GM19193 (cell line): ENCODE results near the gene TMEM89.

ENCODE experiments used
- POLR2A ChIP-seq: IDR thresholded peaks from 4 replicates; pipeline ENCODE4 v1.6.1; 2011; ENCODE audit not compliant: insufficient read depth, insufficient read length; ENCODE audit errors: extremely low read depth

Gene TMEM89

GRCh38 chr3:48631516-48632448 is 10.2 kb upstream of the TMEM89 start:
- TF ChIP-seq POLR2A: no peak

- no peak for TF ChIP-seq POLR2A
Measured at GRCh38 chr3:48630833-48631232, 9.3 kb upstream of the TMEM89 start.

DNA sequence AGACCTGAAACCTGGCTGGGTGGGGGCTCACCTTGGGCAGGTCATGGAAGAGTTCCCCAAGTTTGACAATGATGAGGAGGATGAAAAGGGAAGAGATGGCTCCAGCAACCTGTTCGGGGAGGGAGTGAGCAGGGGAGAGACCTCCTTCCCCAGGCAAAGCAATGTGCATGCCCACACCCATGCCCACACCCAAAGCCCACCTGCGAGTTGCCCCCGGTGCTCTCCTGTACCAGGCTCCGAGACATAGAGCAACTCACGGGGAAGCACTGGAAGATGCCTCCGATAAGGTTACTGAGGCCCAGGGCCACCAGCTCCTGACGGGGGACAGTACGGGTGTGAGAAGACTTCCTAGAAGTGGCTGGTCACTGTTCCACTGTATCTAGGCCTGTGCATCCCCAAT is 8.8 kb upstream of the TMEM89 start:
- TF ChIP-seq POLR2A: no peak

DNA sequence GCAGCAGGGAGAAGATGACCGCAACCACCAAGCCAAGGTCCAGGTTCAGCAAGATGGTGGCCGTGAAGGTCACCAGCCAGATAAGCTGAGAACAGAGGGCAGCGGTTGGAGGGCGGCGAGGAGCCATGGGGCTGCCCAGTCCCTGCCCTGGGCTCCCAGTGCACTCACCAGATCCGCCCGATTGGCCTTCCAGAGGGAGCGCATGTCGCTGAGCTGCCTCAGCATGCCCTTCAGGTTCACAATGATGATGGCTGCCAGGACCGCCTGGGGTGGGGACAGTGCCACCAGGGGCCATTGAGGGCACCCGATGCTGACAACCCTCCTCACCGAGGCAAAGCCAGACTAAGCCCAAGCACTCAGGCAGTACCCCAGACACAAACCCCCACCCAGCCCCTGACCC is 8.3 kb upstream of the TMEM89 start:
- no peak for TF ChIP-seq POLR2A

GRCh38 chr3:48628277-48629017 is 6.9 kb upstream of the TMEM89 start:
- TF ChIP-seq POLR2A: no peak

DNA sequence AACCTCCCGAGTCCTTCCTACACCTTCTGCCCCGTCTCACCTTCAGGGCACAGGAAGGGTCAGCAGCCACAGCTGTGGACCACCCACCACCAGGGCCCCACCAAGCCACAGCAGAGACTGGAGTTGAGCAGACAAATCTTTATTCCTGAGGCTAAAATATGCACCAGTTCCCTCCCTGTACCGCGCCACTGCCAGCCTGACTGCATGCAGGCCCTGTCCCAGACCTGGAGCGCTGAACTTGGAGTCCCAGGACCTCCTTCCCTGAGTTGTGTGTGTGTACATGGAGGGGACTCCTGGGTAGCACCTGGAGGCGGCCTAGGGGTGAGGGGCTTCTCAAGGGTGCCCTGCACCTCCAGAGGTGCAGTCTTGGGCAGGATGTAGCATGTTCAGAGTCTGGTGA is 4.0 kb upstream of the TMEM89 start:
- no peak for TF ChIP-seq POLR2A

- TF ChIP-seq POLR2A: no peak
Measured at GRCh38 chr3:48624767-48625166, 3.2 kb upstream of the TMEM89 start.

DNA sequence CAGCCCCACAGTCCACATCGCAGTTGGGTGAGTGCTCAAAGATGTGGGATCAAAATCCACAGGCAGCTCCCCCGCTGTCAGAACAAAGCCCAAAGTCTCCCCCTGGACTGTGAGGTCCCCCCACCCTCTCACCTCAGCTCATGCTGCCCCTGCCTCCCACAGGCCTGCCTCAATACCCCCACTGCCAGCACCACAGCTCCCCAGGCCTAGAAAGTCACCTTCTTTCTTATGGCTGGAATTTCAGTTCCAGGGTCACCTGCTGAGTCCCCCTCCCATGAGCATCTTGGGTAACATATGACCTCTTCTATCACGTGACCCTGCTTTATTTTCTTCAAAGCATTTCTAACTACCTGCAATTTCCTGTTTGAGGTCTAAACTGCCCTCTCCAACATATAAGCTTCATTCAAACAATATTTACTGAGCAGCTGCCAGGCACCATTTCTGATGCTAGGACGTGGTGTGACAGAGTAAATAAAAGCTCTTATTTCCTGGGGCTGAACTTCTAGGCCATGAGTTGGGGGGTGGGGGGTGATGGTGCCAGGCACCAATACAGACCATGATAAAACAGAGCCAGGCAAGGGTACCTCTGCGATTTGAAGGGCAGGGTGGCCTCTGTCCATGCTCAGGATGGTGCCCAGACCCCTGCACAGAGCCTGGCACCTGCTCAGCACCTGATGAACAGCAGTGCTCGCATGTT is 2.4 kb upstream of the TMEM89 start:
- TF ChIP-seq POLR2A: no peak

- no peak for TF ChIP-seq POLR2A
Measured at GRCh38 chr3:48619541-48620524, 1.7 kb downstream of the TMEM89 start.

DNA sequence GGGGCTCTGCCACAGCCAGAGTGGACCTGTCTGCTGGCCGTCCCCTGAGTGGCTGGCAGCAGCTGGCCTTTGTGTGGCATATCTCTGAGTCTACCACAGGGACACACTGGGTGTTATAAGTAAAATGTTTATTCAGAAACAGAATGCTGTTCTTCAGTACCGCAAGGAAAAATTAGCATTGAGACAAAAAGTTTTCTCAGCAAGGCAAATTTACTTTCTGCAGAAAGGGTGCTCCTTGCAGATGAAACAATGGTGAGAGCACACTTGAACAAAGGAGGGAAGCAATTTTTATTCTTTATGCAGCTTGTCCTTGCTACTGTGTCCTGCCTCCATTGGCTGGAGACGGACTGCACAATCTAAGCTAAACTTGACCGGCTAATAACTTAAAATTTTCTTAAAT is 4.0 kb downstream of the TMEM89 start:
- no peak for TF ChIP-seq POLR2A

DNA sequence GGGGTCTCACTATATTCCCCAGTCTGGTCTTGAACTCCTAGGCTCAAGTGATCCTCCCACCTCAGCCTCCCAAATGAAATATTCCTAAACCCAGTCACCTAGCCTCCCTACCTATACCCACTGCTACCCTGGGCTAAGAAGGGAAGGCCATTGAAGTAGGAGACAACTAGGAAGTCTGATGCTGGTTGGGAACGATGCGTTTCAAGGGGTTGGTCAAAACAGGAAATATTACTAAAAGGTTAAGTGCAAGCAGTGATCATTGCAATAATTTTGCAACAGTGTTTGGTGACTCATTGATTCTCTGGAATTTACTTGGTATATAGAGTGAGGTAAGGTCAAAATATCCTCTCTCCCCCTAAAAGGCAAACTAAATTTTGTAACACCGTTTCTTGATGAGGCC is 7.5 kb downstream of the TMEM89 start:
- no peak for TF ChIP-seq POLR2A

- TF ChIP-seq POLR2A: no peak
Measured at GRCh38 chr3:48612309-48612708, 9.3 kb downstream of the TMEM89 start.

DNA sequence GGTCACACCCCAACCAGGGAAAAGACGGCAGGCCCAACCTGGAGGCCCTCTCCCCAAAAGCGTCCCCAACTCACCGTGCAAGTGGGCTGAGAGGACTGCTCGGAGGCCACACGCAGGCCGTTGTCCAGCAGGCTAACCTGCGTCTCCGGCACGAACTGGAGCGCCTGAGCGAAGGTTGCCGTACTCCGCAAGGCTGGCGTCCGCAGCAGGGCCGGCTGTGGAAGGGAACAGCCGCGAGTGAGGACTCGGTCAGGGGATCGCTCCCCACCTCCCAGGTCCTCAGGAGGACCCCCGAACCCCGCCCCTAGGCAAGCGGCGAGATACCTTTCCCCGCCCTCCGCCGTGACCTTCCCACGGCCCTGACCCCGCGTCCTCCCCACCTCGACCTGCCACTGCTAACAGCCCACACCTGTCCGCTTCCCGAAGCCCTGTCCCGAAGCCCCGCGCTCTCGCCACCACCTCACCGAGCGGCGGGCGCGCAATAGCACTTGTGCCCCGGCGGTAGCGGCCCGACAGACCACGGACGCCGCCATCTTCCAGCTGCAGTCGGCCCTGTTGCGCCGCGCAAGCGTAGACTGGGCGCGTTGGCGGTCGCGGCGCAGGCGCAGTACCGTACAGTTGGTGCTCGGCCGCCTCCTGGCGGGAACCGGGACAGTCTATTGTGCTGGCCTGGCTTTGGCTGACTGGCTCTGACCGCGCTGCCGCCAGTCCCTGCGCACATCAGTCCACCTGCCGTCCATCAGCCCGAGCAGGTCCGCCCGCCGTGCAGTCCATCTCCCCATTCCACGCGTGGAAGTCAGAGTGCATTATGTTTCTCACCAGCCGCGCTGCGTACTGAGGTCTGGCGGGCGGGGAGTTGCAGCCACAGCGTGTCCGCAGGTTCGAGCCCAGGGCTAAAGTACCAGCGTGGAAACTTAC is 12.2 kb downstream of the TMEM89 start, which contains the start of gene UQCRC1:
UQCRC1 (minus strand) TSS at position 559 of the 918 bp plus-strand sequence; CDS start at position 533, 26 bp downstream.
- TF ChIP-seq POLR2A: peak; percentile 97
